Measurements from ENCODE around the gene CFDP1.

DNA sequence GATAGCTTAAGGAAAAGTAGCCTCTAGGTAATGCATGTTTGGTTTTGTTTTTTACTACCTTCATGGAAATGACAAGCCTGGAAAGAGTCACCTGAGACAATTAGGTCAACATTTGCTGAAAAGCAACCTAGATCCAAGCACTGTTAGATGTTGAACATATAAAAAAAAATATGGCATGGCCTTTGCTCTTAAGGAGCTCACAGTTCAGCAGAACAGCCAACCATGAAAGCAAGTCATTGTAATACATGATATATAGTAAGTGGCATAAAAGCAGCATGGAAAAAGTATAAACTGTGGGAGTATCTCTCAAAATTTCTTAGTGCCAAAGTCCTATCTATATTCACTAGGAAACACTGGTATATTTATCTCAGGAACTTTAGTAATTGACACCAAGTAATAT, 31.6 kb downstream of the CFDP1 start:
- TF ChIP-seq, protein P1, sequence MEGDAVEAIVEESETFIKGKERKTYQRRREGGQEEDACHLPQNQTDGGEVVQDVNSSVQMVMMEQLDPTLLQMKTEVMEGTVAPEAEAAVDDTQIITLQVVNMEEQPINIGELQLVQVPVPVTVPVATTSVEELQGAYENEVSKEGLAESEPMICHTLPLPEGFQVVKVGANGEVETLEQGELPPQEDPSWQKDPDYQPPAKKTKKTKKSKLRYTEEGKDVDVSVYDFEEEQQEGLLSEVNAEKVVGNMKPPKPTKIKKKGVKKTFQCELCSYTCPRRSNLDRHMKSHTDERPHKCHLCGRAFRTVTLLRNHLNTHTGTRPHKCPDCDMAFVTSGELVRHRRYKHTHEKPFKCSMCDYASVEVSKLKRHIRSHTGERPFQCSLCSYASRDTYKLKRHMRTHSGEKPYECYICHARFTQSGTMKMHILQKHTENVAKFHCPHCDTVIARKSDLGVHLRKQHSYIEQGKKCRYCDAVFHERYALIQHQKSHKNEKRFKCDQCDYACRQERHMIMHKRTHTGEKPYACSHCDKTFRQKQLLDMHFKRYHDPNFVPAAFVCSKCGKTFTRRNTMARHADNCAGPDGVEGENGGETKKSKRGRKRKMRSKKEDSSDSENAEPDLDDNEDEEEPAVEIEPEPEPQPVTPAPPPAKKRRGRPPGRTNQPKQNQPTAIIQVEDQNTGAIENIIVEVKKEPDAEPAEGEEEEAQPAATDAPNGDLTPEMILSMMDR (IDR thresholded peaks at IDR 0.05), result no peak
- no peak for TF ChIP-seq POLR2A (IDR thresholded peaks at IDR 0.05)
